ENCODE measurements around the gene KDM4C.

The KDM4C gene

GRCh38 chr9:6960777-6961176 is 203.0 kb downstream of the KDM4C start:
- no peak for DNase-seq (ENCODE audit: low spot score in 2 of 2)
- Mint-ChIP-seq H3K9me3 (no peaks in the 10 kb centered on the region), H3K27ac (no peak overlapping the region), H3K4me3 (no peak overlapping the region), H3K36me3 (peaks cover 20% of the 10 kb centered on the region), H3K27me3 (no peaks in the 10 kb centered on the region), H3K4me1 (peaks cover 10% of the 10 kb centered on the region)
- no peak for ATAC-seq (ENCODE audit: low read depth)

- peaks cover 20% of the 10 kb centered on the region for H3K36me3 Mint-ChIP-seq
- no peak for DNase-seq (ENCODE audit: low spot score in 2 of 2)
- no peak for ATAC-seq (ENCODE audit: low read depth)
- H3K27ac Mint-ChIP-seq = no peak overlapping the region
- H3K4me3 Mint-ChIP-seq = no peak overlapping the region
- H3K9me3 Mint-ChIP-seq = no peaks in the 10 kb centered on the region
- H3K27me3 Mint-ChIP-seq = no peaks in the 10 kb centered on the region
- H3K4me1 Mint-ChIP-seq = peaks cover 10% of the 10 kb centered on the region
These were observed 204.2 kb downstream of the KDM4C start for GRCh38 chr9:6961845-6962522.

GRCh38 chr9:6965566-6965965 is 207.8 kb downstream of the KDM4C start:
- no peaks in the 10 kb centered on the region for H3K9me3 Mint-ChIP-seq
- H3K4me1 Mint-ChIP-seq = peaks cover 13% of the 10 kb centered on the region
- no peak for DNase-seq (ENCODE audit: low spot score in 2 of 2)
- H3K4me3 Mint-ChIP-seq = no peak overlapping the region
- H3K27me3 Mint-ChIP-seq = no peaks in the 10 kb centered on the region
- ATAC-seq (ENCODE audit: low read depth) = no peak
- H3K27ac Mint-ChIP-seq = no peak overlapping the region
- peaks cover 14% of the 10 kb centered on the region for H3K36me3 Mint-ChIP-seq

GRCh38 chr9:6968271-6968670 is 210.5 kb downstream of the KDM4C start:
- H3K27me3 Mint-ChIP-seq = no peaks in the 10 kb centered on the region
- H3K4me1 Mint-ChIP-seq = peaks cover 10% of the 10 kb centered on the region
- DNase-seq (ENCODE audit: low spot score in 2 of 2) = no peak
- H3K4me3 Mint-ChIP-seq = no peak overlapping the region
- no peak overlapping the region for H3K27ac Mint-ChIP-seq
- no peak for ATAC-seq (ENCODE audit: low read depth)
- no peaks in the 10 kb centered on the region for H3K9me3 Mint-ChIP-seq
- peaks cover 8% of the 10 kb centered on the region for H3K36me3 Mint-ChIP-seq

- ATAC-seq (ENCODE audit: low read depth) (no peak), DNase-seq (ENCODE audit: low spot score in 2 of 2) (no peak)
- H3K27ac Mint-ChIP-seq = no peak overlapping the region
- H3K27me3 Mint-ChIP-seq = no peaks in the 10 kb centered on the region
- peaks cover 10% of the 10 kb centered on the region for H3K36me3 Mint-ChIP-seq
- peaks cover 8% of the 10 kb centered on the region for H3K4me1 Mint-ChIP-seq
- no peaks in the 10 kb centered on the region for H3K9me3 Mint-ChIP-seq
- no peak overlapping the region for H3K4me3 Mint-ChIP-seq
These were observed 212.0 kb downstream of the KDM4C start for GRCh38 chr9:6969805-6970204.

- no peak overlapping the region for H3K4me3 Mint-ChIP-seq
These were observed 215.3 kb downstream of the KDM4C start for GRCh38 chr9:6973089-6973488.

GRCh38 chr9:6973762-6974161 is 216.0 kb downstream of the KDM4C start:
- Mint-ChIP-seq H3K4me3 (no peak overlapping the region), H3K4me1 (peaks cover 16% of the 10 kb centered on the region), H3K36me3 (peaks cover 23% of the 10 kb centered on the region), H3K9me3 (no peaks in the 10 kb centered on the region), H3K27ac (peak overlapping the region; percentile 50), H3K27me3 (no peaks in the 10 kb centered on the region)
- DNase-seq (ENCODE audit: low spot score in 2 of 2) (no peak), ATAC-seq (ENCODE audit: low read depth) (no peak)

More at GRCh38 chr9:6973089-6973488, 215.3 kb downstream of the KDM4C start:
- Mint-ChIP-seq H3K9me3 (no peaks in the 10 kb centered on the region), H3K36me3 (peaks cover 20% of the 10 kb centered on the region), H3K4me1 (peaks cover 11% of the 10 kb centered on the region), H3K27ac (peak overlapping the region; percentile 51), H3K27me3 (no peaks in the 10 kb centered on the region)
- ATAC-seq (ENCODE audit: low read depth) = no peak
- no peak for DNase-seq (ENCODE audit: low spot score in 2 of 2)

- no peaks in the 10 kb centered on the region for H3K9me3 Mint-ChIP-seq
- H3K36me3 Mint-ChIP-seq = peaks cover 30% of the 10 kb centered on the region
- H3K4me1 Mint-ChIP-seq = peaks cover 19% of the 10 kb centered on the region
- no peak overlapping the region for H3K4me3 Mint-ChIP-seq
- DNase-seq (ENCODE audit: low spot score in 2 of 2) (no peak), ATAC-seq (ENCODE audit: low read depth) (no peak)
- H3K27me3 Mint-ChIP-seq = no peaks in the 10 kb centered on the region
- H3K27ac Mint-ChIP-seq = peak overlapping the region; percentile 9
These were observed 217.4 kb downstream of the KDM4C start for GRCh38 chr9:6975198-6975597.

- no peaks in the 10 kb centered on the region for H3K27me3 Mint-ChIP-seq
- H3K4me3 Mint-ChIP-seq = no peak overlapping the region
- H3K36me3 Mint-ChIP-seq = peaks cover 38% of the 10 kb centered on the region
- no peak for DNase-seq (ENCODE audit: low spot score in 2 of 2)
- H3K9me3 Mint-ChIP-seq = no peaks in the 10 kb centered on the region
- ATAC-seq (ENCODE audit: low read depth) = no peak
- H3K4me1 Mint-ChIP-seq = peaks cover 18% of the 10 kb centered on the region
- H3K27ac Mint-ChIP-seq = peak overlapping the region; percentile 51
These were observed 220.0 kb downstream of the KDM4C start for GRCh38 chr9:6977761-6978160.

GRCh38 chr9:6978591-6978990 is 220.8 kb downstream of the KDM4C start:
- no peak overlapping the region for H3K4me3 Mint-ChIP-seq
- no peaks in the 10 kb centered on the region for H3K27me3 Mint-ChIP-seq
- DNase-seq (ENCODE audit: low spot score in 2 of 2) (no peak), ATAC-seq (ENCODE audit: low read depth) (no peak)
- peaks cover 38% of the 10 kb centered on the region for H3K36me3 Mint-ChIP-seq
- H3K9me3 Mint-ChIP-seq = no peaks in the 10 kb centered on the region
- H3K27ac Mint-ChIP-seq = no peak overlapping the region
- peaks cover 15% of the 10 kb centered on the region for H3K4me1 Mint-ChIP-seq

GRCh38 chr9:6984941-6985578 is 227.3 kb downstream of the KDM4C start:
- H3K27ac Mint-ChIP-seq = no peak overlapping the region
- peaks cover 44% of the 10 kb centered on the region for H3K36me3 Mint-ChIP-seq
- H3K4me3 Mint-ChIP-seq = no peak overlapping the region
- no peaks in the 10 kb centered on the region for H3K9me3 Mint-ChIP-seq
- DNase-seq (ENCODE audit: low spot score in 2 of 2) (no peak), ATAC-seq (ENCODE audit: low read depth) (no peak)
- H3K4me1 Mint-ChIP-seq = peaks cover 2% of the 10 kb centered on the region
- H3K27me3 Mint-ChIP-seq = no peaks in the 10 kb centered on the region

GRCh38 chr9:6986141-6986815 is 228.5 kb downstream of the KDM4C start:
- peaks cover 39% of the 10 kb centered on the region for H3K36me3 Mint-ChIP-seq

GRCh38 chr9:6987381-6987780 is 229.6 kb downstream of the KDM4C start:
- ATAC-seq (ENCODE audit: low read depth) (no peak), DNase-seq (ENCODE audit: low spot score in 2 of 2) (no peak)
- Mint-ChIP-seq H3K36me3 (peaks cover 41% of the 10 kb centered on the region), H3K4me3 (no peak overlapping the region), H3K9me3 (no peaks in the 10 kb centered on the region), H3K27me3 (no peaks in the 10 kb centered on the region), H3K4me1 (no peaks in the 10 kb centered on the region), H3K27ac (no peak overlapping the region)

More at GRCh38 chr9:6986141-6986815, 228.5 kb downstream of the KDM4C start:
- DNase-seq (ENCODE audit: low spot score in 2 of 2) (no peak), ATAC-seq (ENCODE audit: low read depth) (no peak)
- H3K4me3 Mint-ChIP-seq = no peak overlapping the region
- H3K27ac Mint-ChIP-seq = no peak overlapping the region
- H3K4me1 Mint-ChIP-seq = peaks cover 2% of the 10 kb centered on the region
- H3K9me3 Mint-ChIP-seq = no peaks in the 10 kb centered on the region
- H3K27me3 Mint-ChIP-seq = no peaks in the 10 kb centered on the region

- ATAC-seq (ENCODE audit: low read depth) = no peak
- H3K4me1 Mint-ChIP-seq = peaks cover 4% of the 10 kb centered on the region
- H3K4me3 Mint-ChIP-seq = no peak overlapping the region
- H3K27ac Mint-ChIP-seq = peak overlapping the region; percentile 85
- peaks cover 37% of the 10 kb centered on the region for H3K36me3 Mint-ChIP-seq
- DNase-seq (ENCODE audit: low spot score in 2 of 2) = no peak
- no peaks in the 10 kb centered on the region for H3K27me3 Mint-ChIP-seq
- H3K9me3 Mint-ChIP-seq = no peaks in the 10 kb centered on the region
These were observed 233.6 kb downstream of the KDM4C start for GRCh38 chr9:6991418-6991817.
